Loucy (cell line): ENCODE data around the gene SMURF1.

Source experiments
- H2AFZ ChIP-seq: fragments of 200-600 bp; sonication (generic); 2 replicates; pipeline ENCODE4 v1.6.0; 2016; ENCODE audit warnings: antibody characterized with exemption, mild to moderate bottlenecking, low read length, moderate library complexity
- H3F3A ChIP-seq: fragments of 200-600 bp; 2 replicates; pipeline ENCODE4 v1.6.0; 2016; ENCODE audit warnings: antibody characterized with exemption, low read depth, mild to moderate bottlenecking
- H3K27me3 ChIP-seq: fragments of 200-600 bp; sonication (generic); 2 replicates; pipeline ENCODE4 v1.6.1; 2014; ENCODE audit warnings: low read length, mild to moderate bottlenecking; ENCODE audit not compliant: insufficient read depth, poor library complexity, severe bottlenecking
- H3K36me3 ChIP-seq: fragments of 200-600 bp; sonication (generic); 2 replicates; pipeline ENCODE4 v1.6.1; 2016; ENCODE audit warnings: low read length; ENCODE audit not compliant: insufficient read depth
- H3K4me1 ChIP-seq: fragments of 200-600 bp; sonication (generic); 2 replicates; pipeline ENCODE4 v1.5.1; 2014; ENCODE audit warnings: low read length, mild to moderate bottlenecking; ENCODE audit not compliant: insufficient read depth, poor library complexity, severe bottlenecking
- H3K4me2 ChIP-seq: fragments of 200-600 bp; sonication (generic); 2 replicates; pipeline ENCODE4 v1.6.0; 2014; ENCODE audit warnings: antibody characterized with exemption, low read length, low read depth, mild to moderate bottlenecking; ENCODE audit not compliant: poor library complexity, severe bottlenecking
- H3K4me3 ChIP-seq: fragments of 200-600 bp; sonication (generic); 2 replicates; pipeline ENCODE4 v1.5.1; 2014; ENCODE audit warnings: low read length, mild to moderate bottlenecking, mixed read lengths; ENCODE audit not compliant: poor library complexity, severe bottlenecking
- H3K79me2 ChIP-seq: fragments of 200-600 bp; sonication (generic); 2 replicates; pipeline ENCODE4 v1.6.1; 2014; ENCODE audit warnings: low read length; ENCODE audit not compliant: insufficient read depth
- H3K9ac ChIP-seq: fragments of 200-600 bp; sonication (generic); 2 replicates; pipeline ENCODE4 v1.6.0; 2014; ENCODE audit warnings: mild to moderate bottlenecking, low read depth, low read length, moderate library complexity; ENCODE audit not compliant: poor library complexity, severe bottlenecking
- H3K9me2 ChIP-seq: fragments of 200-600 bp; sonication (generic); replicated peaks from 2 replicates; pipeline ENCODE4 v1.6.1; 2016; ENCODE audit warnings: low read depth, low read length, mixed read lengths
- H3K9me3 ChIP-seq: fragments of 200-600 bp; sonication (generic); 2 replicates; pipeline ENCODE4 v1.6.1; 2014; ENCODE audit warnings: mild to moderate bottlenecking, antibody characterized with exemption, low read length, low read depth; ENCODE audit not compliant: insufficient read depth
- H4K20me1 ChIP-seq: fragments of 200-600 bp; sonication (generic); 2 replicates; pipeline ENCODE4 v1.6.0; 2014; ENCODE audit warnings: antibody characterized with exemption, low read length, mild to moderate bottlenecking; ENCODE audit not compliant: insufficient read depth, poor library complexity, severe bottlenecking
- EZH2phosphoT487 ChIP-seq: fragments of 200-600 bp; IDR thresholded peaks from 2 replicates; pipeline ENCODE4 v1.6.1; 2018; ENCODE audit warnings: antibody characterized with exemption, mild to moderate bottlenecking, moderate library complexity, borderline replicate concordance
- TF ChIP-seq, protein P1 (sequence below): fragments of 200-600 bp; sonication (generic); conservative IDR thresholded peaks from 2 replicates; pipeline ENCODE4 v1.5.1; 2014; ENCODE audit warnings: mild to moderate bottlenecking, antibody characterized with exemption, low read length

SMURF1 gene

DNA sequence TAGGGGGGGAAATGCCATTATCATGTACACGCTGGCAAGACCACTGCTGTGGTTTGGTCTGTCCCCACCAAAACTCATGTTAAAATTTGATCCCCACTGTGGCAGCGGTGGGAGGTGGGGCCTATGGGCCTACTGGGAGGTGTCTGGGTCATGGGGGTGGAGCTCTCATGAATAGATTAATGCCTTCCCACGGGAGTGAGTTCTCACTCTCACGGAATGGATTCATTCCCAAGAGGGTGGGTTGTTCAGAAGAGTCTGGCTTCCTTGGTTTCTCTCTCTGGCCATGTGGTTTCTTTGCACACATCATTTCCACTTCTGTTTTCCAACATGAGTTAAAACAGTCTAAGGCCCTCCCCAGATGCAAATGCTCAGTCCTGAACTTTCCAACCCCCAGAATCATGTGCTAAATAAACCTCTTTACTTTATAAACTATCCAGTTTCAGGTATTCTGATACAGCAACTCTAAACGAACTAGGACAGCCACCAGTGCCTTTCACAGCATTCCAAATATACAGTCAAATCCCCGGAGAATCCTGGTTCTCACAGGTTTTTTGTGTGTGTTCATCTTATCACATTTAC, 44.3 kb downstream of the SMURF1 start:
- no peaks in the 10 kb centered on the region for H3K27me3 ChIP-seq
- H4K20me1 ChIP-seq = peaks cover 16% of the 10 kb centered on the region
- no peak overlapping the region for H2AFZ ChIP-seq
- H3K4me2 ChIP-seq = no peak overlapping the region
- H3K9me3 ChIP-seq = peaks cover 4% of the 10 kb centered on the region; the same call in 1 of the 2 replicates
- no peak overlapping the region for H3K9ac ChIP-seq
- no peaks in the 10 kb centered on the region for H3K9me2 ChIP-seq
- peaks cover 81% of the 10 kb centered on the region for H3K79me2 ChIP-seq
- H3K36me3 ChIP-seq = no peaks in the 10 kb centered on the region
- TF ChIP-seq EZH2phosphoT487 = no peak
- TF ChIP-seq, protein P1, sequence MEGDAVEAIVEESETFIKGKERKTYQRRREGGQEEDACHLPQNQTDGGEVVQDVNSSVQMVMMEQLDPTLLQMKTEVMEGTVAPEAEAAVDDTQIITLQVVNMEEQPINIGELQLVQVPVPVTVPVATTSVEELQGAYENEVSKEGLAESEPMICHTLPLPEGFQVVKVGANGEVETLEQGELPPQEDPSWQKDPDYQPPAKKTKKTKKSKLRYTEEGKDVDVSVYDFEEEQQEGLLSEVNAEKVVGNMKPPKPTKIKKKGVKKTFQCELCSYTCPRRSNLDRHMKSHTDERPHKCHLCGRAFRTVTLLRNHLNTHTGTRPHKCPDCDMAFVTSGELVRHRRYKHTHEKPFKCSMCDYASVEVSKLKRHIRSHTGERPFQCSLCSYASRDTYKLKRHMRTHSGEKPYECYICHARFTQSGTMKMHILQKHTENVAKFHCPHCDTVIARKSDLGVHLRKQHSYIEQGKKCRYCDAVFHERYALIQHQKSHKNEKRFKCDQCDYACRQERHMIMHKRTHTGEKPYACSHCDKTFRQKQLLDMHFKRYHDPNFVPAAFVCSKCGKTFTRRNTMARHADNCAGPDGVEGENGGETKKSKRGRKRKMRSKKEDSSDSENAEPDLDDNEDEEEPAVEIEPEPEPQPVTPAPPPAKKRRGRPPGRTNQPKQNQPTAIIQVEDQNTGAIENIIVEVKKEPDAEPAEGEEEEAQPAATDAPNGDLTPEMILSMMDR = no peak
- no peaks in the 10 kb centered on the region for H3F3A ChIP-seq
- H3K4me3 ChIP-seq = no peak overlapping the region
- H3K4me1 ChIP-seq = no peaks in the 10 kb centered on the region

- no peak overlapping the region for H2AFZ ChIP-seq
- no peaks in the 10 kb centered on the region for H3K4me1 ChIP-seq
- H4K20me1 ChIP-seq = peaks cover 16% of the 10 kb centered on the region
- no peak overlapping the region for H3K9ac ChIP-seq
- no peaks in the 10 kb centered on the region for H3F3A ChIP-seq
- no peak overlapping the region for H3K4me2 ChIP-seq
- no peaks in the 10 kb centered on the region for H3K27me3 ChIP-seq
- TF ChIP-seq, protein P1 = no peak
- TF ChIP-seq EZH2phosphoT487 = no peak
- no peak overlapping the region for H3K4me3 ChIP-seq
- H3K9me2 ChIP-seq = no peaks in the 10 kb centered on the region
- H3K36me3 ChIP-seq = no peaks in the 10 kb centered on the region
- peaks cover 4% of the 10 kb centered on the region; the same call in 1 of the 2 replicates for H3K9me3 ChIP-seq
- peaks cover 81% of the 10 kb centered on the region for H3K79me2 ChIP-seq
Measured at GRCh38 chr7:99098824-99099498, 44.9 kb downstream of the SMURF1 start.

DNA sequence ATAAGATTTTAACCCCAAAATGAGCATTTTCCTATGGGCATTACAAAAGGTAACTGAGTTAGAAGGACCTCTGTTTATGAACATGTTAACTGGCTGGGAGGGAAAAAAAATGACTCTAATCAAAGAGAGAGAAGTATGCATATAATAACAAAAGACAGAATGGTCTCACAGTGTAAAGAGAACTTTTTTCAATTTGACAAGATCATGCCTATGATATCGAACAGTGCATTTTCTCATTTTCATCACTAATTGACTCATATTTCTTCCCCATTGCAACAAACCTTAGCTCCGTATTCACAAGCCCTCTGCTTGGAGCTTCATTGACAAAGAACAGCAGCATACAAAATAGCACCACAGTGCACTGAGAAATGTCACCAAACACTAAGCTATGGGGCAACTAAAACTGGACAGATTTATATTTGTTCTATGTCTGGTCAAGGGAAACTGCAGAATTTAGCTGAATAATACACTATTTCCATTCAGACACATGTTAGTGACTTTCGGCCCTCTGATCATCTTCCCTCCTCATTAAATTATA, 45.6 kb downstream of the SMURF1 start:
- Histone ChIP-seq H3K9me2 (no peaks in the 10 kb centered on the region), H3K79me2 (peaks cover 79% of the 10 kb centered on the region), H4K20me1 (peaks cover 16% of the 10 kb centered on the region), H3K9ac (no peak overlapping the region), H3K27me3 (no peaks in the 10 kb centered on the region), H3F3A (no peaks in the 10 kb centered on the region), H3K9me3 (peaks cover 4% of the 10 kb centered on the region; the same call in 1 of the 2 replicates), H3K4me3 (no peak overlapping the region), H3K4me1 (no peaks in the 10 kb centered on the region), H3K4me2 (no peak overlapping the region), H2AFZ (no peak overlapping the region), H3K36me3 (no peaks in the 10 kb centered on the region)
- TF ChIP-seq EZH2phosphoT487 = no peak
- TF ChIP-seq, protein P1 = no peak
